Stimulated activated CD8-positive, alpha-beta memory T cell treated with anti-CD3 and anti-CD28 coated beads, Interleukin-2, amount 100 ng/mL, for 48 hours (primary cell): ENCODE measurements around the gene BOK.
"Not testable (repeated sequence)": the region's sequence is repeated elsewhere in the genome, so short reads cannot be mapped to it uniquely, and the experiment has no call there.

Source experiments
- DNase-seq, 2 donors: peaks; one replicate each; pipeline ENCODE4 v3.0.0-alpha.2; 2020; ENCODE audit warnings: low read depth in 2 of 2

BOK gene

DNA sequence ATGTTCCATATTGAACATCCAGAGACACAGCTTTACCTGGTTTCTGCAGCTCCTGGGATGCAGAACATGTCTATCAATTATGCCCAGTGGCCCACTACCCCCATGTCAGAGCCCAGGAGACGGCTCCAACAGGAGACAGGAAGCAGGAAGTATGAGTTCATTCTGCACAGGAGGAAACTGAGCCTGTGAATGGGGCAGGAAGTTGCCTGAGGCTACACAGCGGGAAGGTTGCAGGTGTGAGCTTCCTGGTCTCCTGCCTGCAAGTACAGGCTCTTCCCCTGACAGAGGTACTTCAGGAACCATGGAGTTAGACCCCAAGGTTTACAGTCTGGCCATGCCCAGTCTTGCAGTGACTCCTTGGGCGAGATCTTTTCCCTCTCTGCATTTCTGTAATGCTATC is 2.8 kb upstream of the BOK start:
- no peak for DNase-seq

DNA sequence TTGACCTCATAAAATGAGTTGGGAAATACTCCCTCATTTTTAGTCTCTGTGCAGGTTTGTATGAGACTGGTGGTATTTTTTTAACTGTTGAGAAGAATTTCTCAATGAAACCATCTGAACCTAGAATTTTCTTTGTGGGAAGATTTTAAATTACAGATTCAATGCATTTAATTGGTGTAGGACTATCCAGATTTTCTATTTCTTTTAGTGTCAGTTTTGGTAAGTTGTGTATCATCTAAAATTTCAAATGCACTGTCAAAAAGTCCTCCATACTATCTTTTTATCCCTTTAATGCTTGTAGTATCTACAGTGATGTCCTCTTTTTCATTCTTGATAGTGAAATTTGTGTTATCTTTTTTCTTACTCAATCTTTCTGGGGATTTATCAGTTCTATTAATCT is 1.8 kb upstream of the BOK start:
- DNase-seq: no peak

DNA sequence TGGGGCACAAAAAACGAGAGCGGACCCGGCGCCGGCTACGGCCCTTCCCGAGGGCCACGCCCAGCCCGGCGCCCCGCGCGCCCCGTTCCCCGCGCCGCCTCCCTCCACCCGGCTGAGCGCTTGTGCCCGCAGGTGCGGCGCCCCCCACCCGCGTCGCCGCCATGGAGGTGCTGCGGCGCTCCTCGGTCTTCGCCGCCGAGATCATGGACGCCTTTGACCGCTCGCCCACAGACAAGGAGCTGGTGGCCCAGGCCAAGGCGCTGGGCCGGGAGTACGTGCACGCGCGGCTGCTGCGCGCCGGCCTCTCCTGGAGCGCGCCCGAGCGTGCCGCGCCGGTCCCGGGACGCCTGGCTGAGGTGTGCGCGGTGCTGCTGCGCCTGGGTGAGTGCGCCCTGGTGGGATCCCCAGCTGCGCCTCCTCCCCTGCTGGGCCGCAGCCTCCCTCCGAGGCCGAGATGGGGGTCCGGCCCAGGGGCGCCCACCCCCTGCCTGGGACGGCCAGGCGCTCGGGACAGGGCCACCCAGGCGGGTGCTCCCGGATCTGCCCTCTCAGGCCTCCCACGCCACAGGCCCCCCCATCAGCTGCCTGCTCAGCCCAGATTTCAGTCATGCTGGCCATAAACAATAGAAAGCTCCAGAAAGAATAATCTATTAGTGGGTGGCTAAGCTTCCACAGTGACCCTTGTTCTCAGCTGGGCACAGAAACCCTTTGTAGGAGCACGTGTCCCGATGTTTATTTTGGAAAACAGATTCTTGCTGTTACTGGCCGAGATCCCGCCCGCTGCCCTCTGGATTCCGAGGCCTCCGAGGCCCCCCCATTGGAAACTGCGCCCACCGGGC is 997 bp downstream of the BOK start:
- DNase-seq: no peak

DNA sequence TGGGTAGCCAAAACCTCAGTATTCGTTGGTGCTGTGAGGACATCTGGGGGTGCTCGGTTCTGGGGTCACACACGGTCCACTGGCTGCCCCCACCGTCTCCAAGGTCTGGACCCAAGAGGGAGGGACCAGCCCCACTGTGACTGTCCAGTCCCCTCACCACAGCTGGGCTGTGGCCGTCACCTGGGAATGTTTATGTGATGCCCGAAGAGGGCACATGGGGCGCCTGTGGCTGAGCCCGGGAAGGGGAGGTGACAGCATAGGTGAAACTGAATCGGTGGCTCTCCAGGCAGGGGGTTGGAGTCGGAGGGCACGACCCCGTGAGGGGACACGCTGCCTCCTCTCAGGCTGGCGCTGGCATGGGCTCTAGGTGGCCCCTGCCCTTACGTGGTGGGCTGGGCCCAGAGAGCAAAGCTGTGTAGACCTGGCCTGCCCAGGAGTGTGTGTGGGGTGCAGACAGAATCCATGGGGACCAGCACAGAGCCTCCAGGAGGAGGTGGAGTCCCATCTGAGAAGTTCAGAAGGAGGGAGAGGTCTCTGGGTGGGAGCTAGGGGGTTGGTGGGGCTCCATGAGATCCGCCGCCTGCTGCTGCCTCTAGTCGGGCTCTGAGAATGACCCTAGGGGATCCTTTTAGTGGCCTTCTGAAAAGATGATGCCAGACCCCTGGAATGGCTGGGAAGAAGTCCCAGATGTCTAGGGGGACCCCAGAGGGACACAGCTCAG is 1.8 kb downstream of the BOK start:
- no peak for DNase-seq

DNA sequence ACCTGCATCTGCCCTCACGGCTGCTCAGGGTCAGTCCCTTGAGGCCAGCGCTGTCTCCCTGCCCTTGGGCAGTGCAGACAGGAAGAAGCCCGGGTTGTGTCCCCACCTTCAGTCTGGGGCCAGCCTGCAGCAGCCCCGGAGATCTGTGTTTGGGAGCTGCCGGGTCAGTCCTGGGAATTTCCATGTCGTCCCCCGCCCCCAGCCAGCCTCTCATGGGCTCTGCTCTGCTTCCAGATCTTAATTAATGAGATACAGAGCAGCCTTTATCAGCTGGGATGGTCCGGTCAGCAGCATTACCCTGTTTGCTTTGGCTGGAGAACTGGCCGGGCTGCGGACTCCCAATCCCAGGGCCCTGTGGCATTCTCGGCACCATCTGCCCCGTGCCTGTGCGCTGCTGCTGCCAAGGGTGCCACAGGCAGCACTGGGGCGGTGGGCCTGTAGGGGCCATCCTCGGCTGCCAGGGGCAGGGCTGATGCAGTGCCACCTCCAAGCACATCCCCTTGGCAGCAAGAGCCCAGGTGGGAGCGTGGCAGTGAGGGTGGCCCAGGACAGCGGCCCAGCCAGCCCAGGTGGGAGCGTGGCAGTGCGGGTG is 2.4 kb downstream of the BOK start:
- no peak for DNase-seq

DNA sequence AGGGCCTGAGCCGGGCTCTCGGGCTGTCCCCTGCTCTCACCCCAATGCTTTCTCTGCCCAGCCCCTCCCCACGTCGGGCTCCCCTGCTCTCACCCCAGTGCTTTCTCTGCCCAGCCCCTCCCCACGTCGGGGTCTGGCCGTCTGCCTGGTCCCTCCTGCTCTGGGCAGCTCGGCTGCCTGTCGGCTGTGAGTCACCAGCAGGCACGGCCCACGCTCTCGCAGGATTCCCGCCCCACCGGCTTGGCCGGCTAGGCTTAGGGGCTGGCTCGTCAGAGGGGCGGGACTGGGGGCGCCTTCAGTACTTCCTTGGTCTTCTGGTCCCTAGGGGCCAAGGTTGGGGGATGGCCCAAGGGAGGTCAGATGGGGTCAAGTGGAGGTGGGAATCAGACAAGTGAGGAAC is 3.3 kb downstream of the BOK start:
- no peak for DNase-seq

DNA sequence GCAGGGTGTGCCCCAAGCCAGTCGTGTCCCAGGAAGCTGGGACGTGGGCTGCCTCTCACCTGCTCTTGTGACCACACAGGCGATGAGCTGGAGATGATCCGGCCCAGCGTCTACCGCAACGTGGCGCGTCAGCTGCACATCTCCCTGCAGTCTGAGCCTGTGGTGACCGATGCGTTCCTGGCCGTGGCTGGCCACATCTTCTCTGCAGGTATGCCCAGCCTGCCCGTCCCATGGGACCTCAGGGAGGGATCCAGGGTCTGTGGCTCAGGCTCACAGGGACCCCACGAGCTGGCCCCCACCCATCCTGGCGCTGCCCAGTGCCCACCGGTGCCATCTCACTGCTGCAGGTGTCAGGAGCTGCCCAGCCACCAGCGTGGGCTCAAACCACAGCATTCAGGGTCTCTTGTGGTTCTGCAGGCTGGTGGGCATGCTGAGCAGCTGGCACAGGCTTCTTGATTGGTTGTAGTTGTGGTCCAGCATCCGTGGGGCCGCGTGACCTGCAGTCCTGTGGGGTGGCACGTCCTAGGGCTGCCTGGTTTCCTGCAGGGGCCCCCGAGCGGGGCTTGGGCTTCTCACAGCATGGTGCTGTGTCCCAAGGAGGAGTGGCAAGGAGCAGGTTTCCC is 3.8 kb downstream of the BOK start:
- no peak for DNase-seq

DNA sequence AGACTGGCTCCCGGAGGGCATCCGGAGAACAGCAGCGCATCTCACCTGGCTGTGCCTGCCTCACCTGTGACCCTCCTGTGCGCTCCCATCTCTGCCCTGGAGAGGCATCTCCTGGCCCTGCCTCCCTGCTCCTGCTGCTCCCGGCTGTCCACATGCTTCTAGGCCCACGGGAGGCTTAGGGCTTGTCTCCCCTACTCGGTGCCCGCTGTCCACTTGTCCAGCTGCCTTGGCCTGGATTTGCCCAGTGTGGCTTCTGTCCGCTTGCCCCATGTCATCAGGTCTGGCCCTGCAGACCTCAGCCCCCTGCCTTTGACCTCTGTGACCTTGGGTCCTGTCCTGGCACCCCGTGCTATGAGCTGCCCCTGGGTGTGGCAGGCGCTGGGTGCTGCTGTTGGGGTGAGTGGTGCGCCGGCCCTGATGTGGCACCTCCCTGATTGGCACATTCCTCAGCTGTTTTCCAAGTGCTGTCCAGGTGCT is 4.5 kb downstream of the BOK start:
- DNase-seq: no peak

DNA sequence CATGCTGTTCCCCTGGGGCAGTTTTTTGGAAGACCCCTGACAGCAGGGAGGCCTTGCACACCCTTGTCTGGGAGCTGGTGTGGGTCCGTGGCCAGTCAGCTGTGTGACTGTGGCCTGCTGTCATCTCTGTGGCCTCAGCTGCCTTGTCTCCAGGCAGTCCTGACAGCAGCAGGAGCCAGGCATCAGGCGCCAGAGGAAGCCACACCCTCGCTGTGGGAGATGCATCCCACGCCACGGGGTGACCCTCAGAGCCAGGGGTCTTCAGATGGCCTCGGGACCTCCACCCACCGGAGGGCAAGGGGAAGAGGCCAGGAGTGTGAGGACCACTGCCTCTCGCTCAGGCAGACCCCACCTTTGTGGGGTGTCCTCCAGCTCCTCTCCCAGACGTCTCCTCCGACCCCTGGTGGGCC is 5.0 kb downstream of the BOK start:
- DNase-seq: no peak

DNA sequence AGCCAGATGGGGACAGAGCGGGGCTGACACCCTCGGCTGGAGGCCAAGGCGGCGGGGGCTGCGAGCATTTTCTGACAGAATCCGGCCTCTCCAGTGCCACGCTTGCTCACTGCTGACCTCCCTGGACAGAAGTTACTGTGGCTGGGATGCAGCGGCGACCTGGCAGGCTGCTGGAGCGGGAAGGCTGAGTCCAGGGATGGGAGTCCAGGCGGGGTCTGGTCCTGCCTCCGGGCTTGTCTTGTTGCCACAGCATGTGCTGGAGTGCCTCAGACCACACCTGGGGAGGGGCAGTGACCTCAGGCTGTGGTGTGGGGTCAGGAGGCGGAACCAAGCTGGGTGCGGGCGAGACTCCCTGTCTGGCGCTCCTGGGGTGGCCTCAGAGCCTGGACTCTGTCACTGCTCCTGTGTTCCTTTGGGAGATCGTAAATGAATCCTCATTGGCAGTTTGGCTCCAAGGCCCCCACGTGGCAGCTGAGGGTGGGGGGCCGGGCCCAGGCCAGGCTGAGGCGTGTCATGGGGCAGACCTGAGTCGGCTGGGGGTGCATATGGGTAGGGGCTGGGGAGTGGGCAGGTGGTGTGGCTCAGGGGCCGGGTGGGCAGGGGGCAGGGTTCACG is 5.5 kb downstream of the BOK start:
- no peak for DNase-seq

DNA sequence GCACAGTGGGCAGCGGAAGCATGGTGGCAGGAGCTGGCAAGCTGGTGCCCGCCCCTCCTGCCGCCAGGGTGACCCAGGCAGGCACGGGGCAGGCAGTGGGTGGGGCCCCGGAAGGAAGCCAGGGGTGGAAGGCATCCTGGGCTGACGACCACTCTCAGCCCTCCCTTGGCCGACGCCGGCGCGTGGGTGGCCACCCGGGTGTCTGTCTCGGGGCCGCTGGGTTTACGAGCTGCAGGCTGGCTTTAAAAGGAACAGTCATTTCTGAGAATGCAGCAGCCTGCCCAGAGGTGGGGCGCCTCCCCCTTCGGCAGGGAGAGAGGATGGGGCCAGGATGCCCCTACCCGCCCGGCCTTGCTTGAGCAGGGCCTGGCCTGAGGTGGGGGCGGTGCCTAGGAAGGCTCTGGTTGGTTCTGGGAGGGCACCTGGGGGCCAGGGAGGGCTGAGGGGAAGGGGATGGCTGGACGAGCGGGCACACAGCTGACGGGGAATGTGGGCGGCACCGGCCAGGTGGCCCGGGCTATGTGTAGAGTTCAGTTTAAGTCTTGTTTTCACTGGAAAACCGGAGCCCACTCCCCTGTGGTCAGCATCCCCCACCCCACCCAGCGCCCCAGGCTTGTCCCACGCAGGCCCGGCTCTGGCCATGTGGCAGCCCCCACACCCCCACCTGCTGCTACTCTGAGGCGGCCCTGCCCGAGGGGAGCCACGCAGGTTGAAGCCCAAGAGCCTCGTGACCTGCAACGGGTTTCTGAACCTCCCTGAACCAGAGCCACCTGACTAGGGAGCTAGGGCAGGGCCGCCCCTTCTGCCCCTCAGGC is 6.3 kb downstream of the BOK start:
- DNase-seq: no peak

DNA sequence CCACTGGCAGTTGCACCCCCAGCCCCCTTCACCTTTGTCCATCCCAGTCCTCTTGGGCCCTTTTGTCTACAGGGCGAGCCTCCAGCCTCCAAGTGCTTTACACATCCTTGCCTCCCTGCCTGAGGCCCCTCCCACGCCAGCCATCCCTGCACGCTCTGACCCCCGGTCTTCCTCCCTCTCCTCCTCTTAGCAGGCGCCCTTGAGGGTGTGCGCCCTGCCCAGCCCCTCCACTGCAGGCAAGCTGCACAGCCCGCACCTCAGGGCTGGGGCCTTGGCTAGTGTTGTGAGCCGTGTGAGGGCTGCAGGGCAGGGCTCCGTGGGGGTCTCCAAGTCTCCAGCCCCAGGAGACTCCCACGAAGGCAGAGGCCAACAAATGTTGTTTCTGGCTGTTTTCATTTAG is 6.9 kb downstream of the BOK start:
- DNase-seq: no peak

DNA sequence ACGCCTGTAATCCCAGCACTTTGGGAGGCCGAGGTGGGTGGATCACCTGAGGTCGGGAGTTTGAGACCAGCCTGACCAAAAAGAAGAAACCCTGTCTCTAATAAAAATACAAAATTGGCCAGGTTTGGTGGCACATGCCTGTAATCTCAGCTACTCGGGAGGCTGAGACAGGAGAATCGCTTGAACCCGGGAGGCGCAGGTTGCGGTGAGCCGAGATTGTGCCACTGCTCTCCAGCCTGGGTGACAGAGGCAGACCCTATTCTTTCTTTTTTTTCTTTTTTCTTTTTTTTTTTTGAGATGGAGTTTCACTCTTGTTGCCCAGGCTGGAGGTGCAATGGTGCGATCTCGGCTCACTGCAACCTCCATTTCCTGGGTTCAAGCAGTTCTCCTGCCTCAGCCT is 7.5 kb downstream of the BOK start:
- not testable (repeated sequence) for DNase-seq

DNA sequence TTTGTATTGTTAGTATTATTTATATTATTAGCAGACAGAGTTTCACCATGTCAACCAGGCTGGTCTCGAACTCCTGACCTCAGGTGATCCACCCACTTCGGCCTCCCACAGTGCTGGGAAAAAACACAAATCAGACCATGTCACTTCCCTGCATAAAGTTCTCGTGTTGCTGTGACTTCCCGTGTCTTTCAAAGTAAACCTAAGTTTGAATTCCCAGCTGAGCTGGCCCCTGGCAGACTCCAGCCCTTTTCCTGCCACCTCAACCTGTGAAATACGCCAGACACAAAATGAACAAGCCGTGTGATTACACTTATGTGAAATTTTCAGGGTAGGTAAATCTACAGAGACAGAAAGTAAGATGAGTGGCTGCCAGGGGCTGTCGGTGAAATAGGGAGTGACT is 7.9 kb downstream of the BOK start:
- no peak for DNase-seq

DNA sequence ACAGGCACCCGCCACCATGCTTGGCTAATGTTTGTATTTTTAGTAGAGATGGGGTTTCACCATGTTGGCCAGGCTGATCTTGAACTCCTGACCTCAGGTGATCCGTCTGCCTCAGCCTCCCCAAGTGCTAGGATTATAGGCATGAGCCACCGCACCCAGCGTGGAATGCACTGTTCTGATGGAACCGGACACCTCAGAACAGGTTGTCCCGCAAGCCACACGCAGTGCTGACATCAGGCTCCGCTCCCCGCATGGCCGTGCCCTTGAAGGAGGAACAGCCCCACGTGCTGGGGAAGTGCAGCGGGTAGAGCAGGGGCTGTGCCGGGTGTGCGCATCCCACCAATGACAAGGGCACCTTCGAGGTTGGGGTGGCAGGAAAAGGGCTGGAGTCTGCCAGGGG is 8.7 kb downstream of the BOK start:
- not testable (repeated sequence) for DNase-seq

DNA sequence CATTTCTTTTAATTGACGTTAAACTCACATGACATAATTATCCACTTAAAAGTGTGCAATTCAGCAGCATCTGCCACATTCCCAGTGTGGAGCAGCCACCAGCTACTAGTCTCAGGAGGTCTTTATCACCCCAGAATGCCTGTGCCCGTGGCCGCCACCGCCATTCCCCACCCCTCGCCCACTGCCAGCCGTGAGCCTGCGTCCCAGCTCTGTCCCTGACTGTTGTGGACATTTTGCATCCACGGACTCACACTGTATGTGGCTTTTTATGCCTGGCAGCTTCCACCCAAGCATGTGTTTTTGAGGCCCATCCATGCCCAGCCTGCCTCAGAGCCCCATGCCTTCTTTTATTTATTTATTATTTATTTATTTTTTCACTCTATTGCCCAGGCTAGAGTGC is 9.2 kb downstream of the BOK start:
- no peak for DNase-seq

DNA sequence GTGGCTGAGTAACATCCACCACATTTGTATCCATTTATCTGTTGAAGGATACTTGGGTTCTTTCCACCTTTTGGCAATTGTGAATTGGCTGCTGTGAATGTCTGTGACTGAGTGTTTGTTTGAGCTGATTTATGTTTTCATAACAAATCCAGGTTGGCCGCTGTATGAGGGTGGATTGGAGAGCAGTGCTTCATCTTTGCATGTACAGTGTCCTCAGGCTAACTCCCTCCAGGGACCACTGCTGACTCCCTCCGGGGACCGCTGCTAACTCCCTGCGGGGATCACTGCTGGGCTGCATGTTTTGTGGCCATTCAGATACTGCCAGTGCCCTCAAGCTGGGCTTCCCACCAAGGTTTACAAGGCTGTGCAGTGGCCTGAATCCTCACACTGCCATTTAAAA is 10.2 kb downstream of the BOK start:
- no peak for DNase-seq

DNA sequence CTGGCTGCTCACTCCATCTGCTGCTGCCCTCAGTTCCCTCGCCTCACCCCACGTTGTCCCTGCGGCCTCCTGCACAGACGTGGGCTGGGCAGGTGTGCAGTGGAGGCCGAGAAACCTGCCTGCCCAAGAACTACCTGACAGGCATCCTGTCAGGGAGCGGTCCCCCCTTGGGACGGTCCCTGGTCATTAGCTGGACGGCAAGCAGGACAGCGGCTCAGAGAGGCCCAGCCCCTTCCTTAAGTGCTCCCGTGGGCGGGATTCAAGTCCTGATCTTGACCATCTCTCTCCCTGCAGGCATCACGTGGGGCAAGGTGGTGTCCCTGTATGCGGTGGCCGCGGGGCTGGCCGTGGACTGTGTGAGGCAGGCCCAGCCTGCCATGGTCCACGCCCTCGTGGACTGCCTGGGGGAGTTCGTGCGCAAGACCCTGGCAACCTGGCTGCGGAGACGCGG is 11.3 kb downstream of the BOK start:
- no peak for DNase-seq

DNA sequence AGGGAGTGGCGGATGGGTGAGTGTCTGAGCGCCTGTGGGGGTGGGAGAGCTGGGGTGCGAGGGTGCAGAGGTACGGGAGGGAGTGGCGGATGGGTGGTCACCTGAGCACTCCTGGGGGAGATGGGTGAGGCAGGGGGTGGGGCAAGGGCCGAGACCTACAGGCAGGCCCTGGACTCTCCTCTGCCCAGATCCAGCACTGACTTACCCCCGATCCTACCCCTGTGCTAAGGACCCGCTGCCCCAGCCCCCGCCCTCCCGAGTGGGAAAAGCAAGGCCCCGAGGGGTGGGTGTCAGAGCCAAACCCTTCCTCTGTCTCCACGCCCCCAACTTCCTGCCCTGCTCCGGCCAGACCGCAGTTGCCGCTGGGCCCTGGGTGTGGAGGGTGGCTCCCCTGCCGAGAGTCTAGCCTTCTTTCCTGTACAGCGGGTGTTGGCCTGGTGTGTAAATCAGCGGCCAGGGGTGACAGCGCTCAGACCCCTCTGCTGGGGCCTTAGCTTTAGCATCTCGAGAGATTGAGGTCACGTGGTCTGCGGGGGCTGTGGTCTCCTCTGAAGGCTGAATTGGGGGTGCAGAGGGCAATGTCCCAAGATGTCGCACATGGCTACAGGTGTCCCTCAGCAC is 12.5 kb downstream of the BOK start:
- DNase-seq: no peak

DNA sequence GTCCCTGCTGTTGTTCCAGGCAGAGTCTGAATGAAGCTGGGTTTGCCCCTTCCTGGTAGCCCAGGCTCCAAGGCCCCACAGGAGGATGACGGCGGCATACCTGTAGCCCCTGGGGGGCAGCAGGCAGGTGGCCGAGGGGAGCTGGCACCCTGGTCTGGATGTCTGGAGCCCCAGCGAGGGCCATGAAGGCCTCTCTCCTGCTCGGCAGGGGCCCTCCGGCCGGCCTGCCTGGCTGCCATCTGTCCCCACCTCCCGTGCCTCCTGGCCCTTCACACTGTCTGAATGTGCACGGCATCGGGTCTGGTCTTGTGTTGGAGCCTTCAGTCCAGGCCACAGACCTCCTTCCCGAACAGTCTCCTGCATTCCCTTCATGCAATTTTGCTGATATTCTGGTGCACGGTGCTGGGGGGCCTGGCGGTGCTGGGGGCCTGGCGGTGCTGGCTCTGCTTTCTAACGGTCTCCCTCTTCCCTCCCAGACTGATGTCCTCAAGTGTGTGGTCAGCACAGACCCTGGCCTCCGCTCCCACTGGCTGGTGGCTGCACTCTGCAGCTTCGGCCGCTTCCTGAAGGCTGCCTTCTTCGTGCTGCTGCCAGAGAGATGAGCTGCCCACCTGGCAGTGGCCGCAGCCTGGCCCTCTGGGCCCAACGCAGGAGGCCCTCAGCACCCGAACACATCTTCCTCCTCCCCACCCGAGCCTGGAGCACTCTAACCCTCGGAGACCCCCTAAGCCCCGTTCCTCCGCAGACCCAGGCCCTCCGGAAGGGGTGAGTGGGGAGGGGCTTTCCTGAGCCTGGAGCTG is 13.5 kb downstream of the BOK start:
- DNase-seq: no peak
